ENCODE measurements around the gene NLRC5.

Gene NLRC5

GRCh38 chr16:57115514-57116182 is 126.3 kb downstream of the NLRC5 start:
- DNase-seq: no peak
- H3K4me2 ChIP-seq (ENCODE audit: low read depth, low read length): no peak overlapping the region
- H3F3A ChIP-seq (ENCODE audit: insufficient read depth, low read length): no peaks in the 10 kb centered on the region
- no peak for TF ChIP-seq EZH2phosphoT487 (IDR thresholded peaks at IDR 0.05; ENCODE audit: low read length)
- no peak for TF ChIP-seq CTCF (IDR thresholded peaks at IDR 0.05; ENCODE audit: low read length)
- TF ChIP-seq EZH2 (optimal IDR thresholded peaks at IDR 0.05; ENCODE audit: low read depth, low read length): no peak
- no peak overlapping the region for H3K27ac ChIP-seq (ENCODE audit: low read length)
- no peaks in the 10 kb centered on the region for H3K27me3 ChIP-seq (replicated peaks; ENCODE audit: insufficient read depth, low read length)
- no peak overlapping the region for H2AFZ ChIP-seq (ENCODE audit: low read length)
- no peaks in the 10 kb centered on the region for H3K9me2 ChIP-seq (replicated peaks; ENCODE audit: insufficient read depth, low read length)
- H3K79me2 ChIP-seq (ENCODE audit: low read length): no peaks in the 10 kb centered on the region
- no peak overlapping the region for H3K9ac ChIP-seq (ENCODE audit: low read length)
- no peaks in the 10 kb centered on the region for H3K9me3 ChIP-seq (replicated peaks; ENCODE audit: insufficient read depth, low read length)
- peaks cover 4% of the 10 kb centered on the region; the same call in 1 of the 2 replicates for H3K4me1 ChIP-seq (ENCODE audit: low read length)
- no peak overlapping the region for H3K4me3 ChIP-seq (ENCODE audit: low read length)
- no peaks in the 10 kb centered on the region for H3K36me3 ChIP-seq (replicated peaks; ENCODE audit: insufficient read depth, low read length)
- H4K20me1 ChIP-seq (ENCODE audit: insufficient read depth, low read length): no peaks in the 10 kb centered on the region

- H3F3A ChIP-seq (ENCODE audit: insufficient read depth, low read length): no peaks in the 10 kb centered on the region
- no peak overlapping the region for H3K4me2 ChIP-seq (ENCODE audit: low read depth, low read length)
- no peak overlapping the region for H3K4me3 ChIP-seq (ENCODE audit: low read length)
- H4K20me1 ChIP-seq (ENCODE audit: insufficient read depth, low read length): no peaks in the 10 kb centered on the region
- H3K9me2 ChIP-seq (replicated peaks; ENCODE audit: insufficient read depth, low read length): no peaks in the 10 kb centered on the region
- no peaks in the 10 kb centered on the region for H3K79me2 ChIP-seq (ENCODE audit: low read length)
- no peaks in the 10 kb centered on the region for H3K9me3 ChIP-seq (replicated peaks; ENCODE audit: insufficient read depth, low read length)
- no peak overlapping the region for H3K27ac ChIP-seq (ENCODE audit: low read length)
- no peak overlapping the region for H2AFZ ChIP-seq (ENCODE audit: low read length)
- TF ChIP-seq EZH2 (optimal IDR thresholded peaks at IDR 0.05; ENCODE audit: low read depth, low read length) (no peak), CTCF (IDR thresholded peaks at IDR 0.05; ENCODE audit: low read length) (no peak), EZH2phosphoT487 (IDR thresholded peaks at IDR 0.05; ENCODE audit: low read length) (no peak)
- no peak overlapping the region for H3K9ac ChIP-seq (ENCODE audit: low read length)
- H3K36me3 ChIP-seq (replicated peaks; ENCODE audit: insufficient read depth, low read length): no peaks in the 10 kb centered on the region
- no peak for DNase-seq
- no peaks in the 10 kb centered on the region for H3K4me1 ChIP-seq (ENCODE audit: low read length)
- H3K27me3 ChIP-seq (replicated peaks; ENCODE audit: insufficient read depth, low read length): no peaks in the 10 kb centered on the region
Observed at GRCh38 chr16:57118461-57119084, 129.2 kb downstream of the NLRC5 start.

GRCh38 chr16:57123216-57123973 is 134.0 kb downstream of the NLRC5 start:
- H3K4me1 ChIP-seq (ENCODE audit: low read length): no peaks in the 10 kb centered on the region
- H3K9me3 ChIP-seq (replicated peaks; ENCODE audit: insufficient read depth, low read length): no peaks in the 10 kb centered on the region
- H3K9ac ChIP-seq (ENCODE audit: low read length): no peak overlapping the region
- H3F3A ChIP-seq (ENCODE audit: insufficient read depth, low read length): no peaks in the 10 kb centered on the region
- no peaks in the 10 kb centered on the region for H3K9me2 ChIP-seq (replicated peaks; ENCODE audit: insufficient read depth, low read length)
- no peaks in the 10 kb centered on the region for H3K27me3 ChIP-seq (replicated peaks; ENCODE audit: insufficient read depth, low read length)
- H3K79me2 ChIP-seq (ENCODE audit: low read length): no peaks in the 10 kb centered on the region
- DNase-seq: no peak
- TF ChIP-seq CTCF (IDR thresholded peaks at IDR 0.05; ENCODE audit: low read length) (no peak), EZH2 (optimal IDR thresholded peaks at IDR 0.05; ENCODE audit: low read depth, low read length) (no peak), EZH2phosphoT487 (IDR thresholded peaks at IDR 0.05; ENCODE audit: low read length) (no peak)
- no peak overlapping the region for H3K27ac ChIP-seq (ENCODE audit: low read length)
- H3K36me3 ChIP-seq (replicated peaks; ENCODE audit: insufficient read depth, low read length): no peaks in the 10 kb centered on the region
- no peak overlapping the region for H3K4me2 ChIP-seq (ENCODE audit: low read depth, low read length)
- H4K20me1 ChIP-seq (ENCODE audit: insufficient read depth, low read length): no peaks in the 10 kb centered on the region
- no peak overlapping the region for H2AFZ ChIP-seq (ENCODE audit: low read length)
- H3K4me3 ChIP-seq (ENCODE audit: low read length): no peak overlapping the region
